GM21526 (cell line): ENCODE data around the gene TRMT61A.

Experiments used
- ATAC-seq: cut with Tn5 transposase; IDR thresholded peaks from one replicate; pipeline ENCODE4 v1.9.1; 2021; ENCODE audit warnings: moderate library complexity; ENCODE audit not compliant: unreplicated experiment, low FRiP score

TRMT61A gene

GRCh38 chr14:103528587-103529382 lies at the start of gene TRMT61A:
TSS of gene TRMT61A (plus strand) at chr14:103529196. CDS start at chr14:103529979, 783 bp downstream.
- ATAC-seq = peak; percentile 50

- ATAC-seq = peak; percentile 68
These were observed 48.4 kb upstream of the TRMT61A start for GRCh38 chr14:103480595-103480994.

- no peak for ATAC-seq
These were observed 45.4 kb upstream of the TRMT61A start for GRCh38 chr14:103483600-103483999.

- ATAC-seq = no peak
These were observed 43.5 kb upstream of the TRMT61A start for GRCh38 chr14:103485504-103485903.

- ATAC-seq = no peak
These were observed 40.9 kb upstream of the TRMT61A start for GRCh38 chr14:103488071-103488470.

- ATAC-seq = no peak
These were observed 40.0 kb upstream of the TRMT61A start for GRCh38 chr14:103488960-103489359.

- no peak for ATAC-seq
These were observed 39.4 kb upstream of the TRMT61A start for GRCh38 chr14:103489621-103490020.

GRCh38 chr14:103491691-103492090 lies 37.3 kb upstream of the TRMT61A start:
- ATAC-seq = no peak

- no peak for ATAC-seq
These were observed 36.7 kb upstream of the TRMT61A start for GRCh38 chr14:103492156-103492925.

- no peak for ATAC-seq
These were observed 33.1 kb upstream of the TRMT61A start for GRCh38 chr14:103495854-103496253.

- no peak for ATAC-seq
These were observed 32.2 kb upstream of the TRMT61A start for GRCh38 chr14:103496776-103497175.

- ATAC-seq = no peak
These were observed 29.3 kb upstream of the TRMT61A start for GRCh38 chr14:103499709-103500108.

GRCh38 chr14:103500148-103500990 lies 28.6 kb upstream of the TRMT61A start:
- ATAC-seq = no peak

- ATAC-seq = no peak
These were observed 27.7 kb upstream of the TRMT61A start for GRCh38 chr14:103501041-103501870.

- ATAC-seq = no peak
These were observed 26.9 kb upstream of the TRMT61A start for GRCh38 chr14:103501921-103502669.

- no peak for ATAC-seq
These were observed 26.1 kb upstream of the TRMT61A start for GRCh38 chr14:103502877-103503276.

GRCh38 chr14:103503296-103503695 lies 25.7 kb upstream of the TRMT61A start:
- ATAC-seq = no peak

GRCh38 chr14:103504991-103505565 lies 23.9 kb upstream of the TRMT61A start:
- no peak for ATAC-seq

GRCh38 chr14:103507751-103508150 lies 21.2 kb upstream of the TRMT61A start:
- no peak for ATAC-seq
